Ovary (tissue), 3 donors: ENCODE measurements around the gene CCDC61.

Experiments
- CTCF ChIP-seq, 3 donors: fragments of 450-650 bp in 2 of 3; fragments of 200-600 bp in 1 of 3; IDR thresholded peaks; one replicate each; pipeline versions ENCODE4 v1.5.1 to v1.8.0; 2016 to 2022; ENCODE audit warnings: antibody characterized with exemption in 3 of 3, mild to moderate bottlenecking in 1 of 3
- EP300 ChIP-seq: sonication (generic); formaldehyde crosslinking; IDR thresholded peaks from one replicate; pipeline ENCODE4 v1.6.1; 2017; ENCODE audit warnings: antibody characterized with exemption
- POLR2A ChIP-seq: fragments of 450-650 bp; IDR thresholded peaks from one replicate; pipeline ENCODE4 v1.6.1; 2017; ENCODE audit warnings: antibody characterized with exemption, mild to moderate bottlenecking, moderate library complexity
- donor health status: DM: no; HTN: no; CAD: no.

- TF ChIP-seq CTCF (IDR thresholded peaks at IDR 0.05) (no peak), POLR2A (no peak), EP300 (no peak)
Measured at GRCh38 chr19:46058778-46059177, 63.5 kb downstream of the CCDC61 start.
